Gastrocnemius medialis (tissue), 4 donors: Measurements from ENCODE around the gene DDR2.

Experiments used
- CTCF ChIP-seq, 5 experiments: fragments of 450-650 bp in 3 of 5; fragments of 200-600 bp in 2 of 5; sonication (generic) in 2 of 5; IDR thresholded peaks in 4 of 5; conservative IDR thresholded peaks in 1 of 5; 1 replicate in 4 of 5; 2 replicates in 1 of 5; pipeline ENCODE4 v1.5.1; 2016 to 2019; ENCODE audit warnings: antibody characterized with exemption in 5 of 5, mild to moderate bottlenecking in 3 of 5, moderate library complexity in 3 of 5
- POLR2A ChIP-seq, 2 donors: fragments of 450-650 bp; IDR thresholded peaks; one replicate each; pipeline ENCODE4 v1.6.1; 2017; ENCODE audit warnings: antibody characterized with exemption in 2 of 2, mild to moderate bottlenecking in 2 of 2, moderate library complexity in 2 of 2

GRCh38 chr1:162670928-162671663 lies 38.8 kb downstream of the DDR2 start:
- TF ChIP-seq CTCF (IDR thresholded peaks at IDR 0.05 in 4 of 5, conservative IDR thresholded peaks at IDR 0.05 in 1 of 5): no peak
- no peak for TF ChIP-seq POLR2A (IDR thresholded peaks at IDR 0.05)
